Endothelial cell of hepatic sinusoid (primary cell): ENCODE measurements around the gene RTN4R.
"Not testable (repeated sequence)": the region's sequence is repeated elsewhere in the genome, so short reads cannot be mapped to it uniquely, and the experiment has no call there.

Experiments
- in situ Hi-C: cut with HindIII; loops from 2 replicates; pipeline ENCODE4 v1.10.0; 2017; ENCODE audit warnings: low sequenced_read_pairs

The RTN4R gene

GRCh38 chr22:20305894-20306645, 38.0 kb upstream of the RTN4R start:
- in situ Hi-C loops: no loop called here

GRCh38 chr22:20305230-20305893, 37.2 kb upstream of the RTN4R start:
- in situ Hi-C loops: not testable (repeated sequence)

GRCh38 chr22:20304646-20305045, 36.5 kb upstream of the RTN4R start:
- in situ Hi-C loops: no loop called here

GRCh38 chr22:20303229-20303534, 35.1 kb upstream of the RTN4R start:
- in situ Hi-C loops: not testable (repeated sequence)

- in situ Hi-C loops: no loop called here
Measured at GRCh38 chr22:20302438-20303228, 34.5 kb upstream of the RTN4R start.

- in situ Hi-C loops: no loop called here
Measured at GRCh38 chr22:20299746-20300136, 31.6 kb upstream of the RTN4R start.

- in situ Hi-C loops: no loop called here
Measured at GRCh38 chr22:20298803-20299745, 31.0 kb upstream of the RTN4R start.

GRCh38 chr22:20298110-20298802, 30.1 kb upstream of the RTN4R start:
- in situ Hi-C loops: no loop called here

- in situ Hi-C loops: no loop called here
Measured at GRCh38 chr22:20297414-20298109, 29.4 kb upstream of the RTN4R start.

- in situ Hi-C loops: no loop called here
Measured at GRCh38 chr22:20296598-20296997, 28.5 kb upstream of the RTN4R start.

- in situ Hi-C loops: no loop called here
Measured at GRCh38 chr22:20295262-20296064, 27.3 kb upstream of the RTN4R start.

- in situ Hi-C loops: no loop called here
Measured at GRCh38 chr22:20292673-20293232, 24.6 kb upstream of the RTN4R start.

GRCh38 chr22:20292108-20292507, 24.0 kb upstream of the RTN4R start:
- in situ Hi-C loops: no loop called here

GRCh38 chr22:20291604-20292063, 23.5 kb upstream of the RTN4R start:
- in situ Hi-C loops: no loop called here

- in situ Hi-C loops: no loop called here
Measured at GRCh38 chr22:20291249-20291586, 23.1 kb upstream of the RTN4R start.

GRCh38 chr22:20290578-20291248, 22.6 kb upstream of the RTN4R start:
- in situ Hi-C loops: no loop called here

- in situ Hi-C loops: no loop called here
Measured at GRCh38 chr22:20290045-20290392, 21.9 kb upstream of the RTN4R start.
